K562 treated with DMSO at 1 percent for 12 hours (cell line): Measurements from ENCODE around the gene SLC36A4. TPM values are rescaled to one million over a fixed set of nuclear protein-coding genes. Genes with fewer than 3 reads are reported as not detected.

ENCODE experiments used
- total RNA-seq: library from RNA; unstranded; fragments of 300-600 nt; gene quantifications from 2 replicates; pipeline ENCODE4 v1.2.3, GENCODE V29; 2022; ENCODE audit not compliant: insufficient read depth

The SLC36A4 gene
- total RNA-seq = 3.3 and 5.7 TPM in 2 replicates

GRCh38 chr11:93197380-93198214, at the start of gene SLC36A4:
Gene SLC36A4 (minus strand): TSS chr11:93197991. CDS start chr11:93197832, 159 bp downstream.

Other genes starting within 250 kb of the SLC36A4 start
- gene MTNR1B, start 228.3 kb downstream of the SLC36A4 start, total RNA-seq = not detected in 2 replicates
- 3.9 and 7.5 TPM in 2 replicates for gene DEUP1, start 132.8 kb upstream of the SLC36A4 start, total RNA-seq